Peyer's patch (tissue), 4 donors: Measurements from ENCODE around the gene PSMC6.

Experiments
- CTCF ChIP-seq, 6 experiments: fragments of 450-650 bp in 4 of 6; fragments of 200-600 bp in 2 of 6; sonication (generic) in 1 of 6; IDR thresholded peaks; one replicate each; pipeline ENCODE4 v1.5.1; 2017 to 2019; ENCODE audit warnings: antibody characterized with exemption in 6 of 6, mild to moderate bottlenecking in 3 of 6, moderate library complexity in 1 of 6
- POLR2A ChIP-seq, 2 donors: fragments of 450-650 bp; IDR thresholded peaks; one replicate each; pipeline ENCODE4 v1.5.1; 2017; ENCODE audit warnings: antibody characterized with exemption in 2 of 2, mild to moderate bottlenecking in 2 of 2, moderate library complexity in 2 of 2

- TF ChIP-seq POLR2A (IDR thresholded peaks at IDR 0.05) (no peak), CTCF (IDR thresholded peaks at IDR 0.05) (no peak)
These were observed 62.9 kb downstream of the PSMC6 start for GRCh38 chr14:52769887-52770286.
